AG08395 (cell line): Measurements from ENCODE around the gene CANT1.

Experiments
- DNase-seq: peaks from one replicate; pipeline ENCODE4 v3.0.0; 2012; ENCODE audit warnings: mixed read lengths, low spot score

CANT1 gene

GRCh38 chr17:79008666-79009387, 737 bp downstream of the CANT1 start:
- no peak for DNase-seq

- no peak for DNase-seq
Observed at GRCh38 chr17:79007504-79008381, 1.8 kb downstream of the CANT1 start.

GRCh38 chr17:79006794-79007503, 2.6 kb downstream of the CANT1 start:
- no peak for DNase-seq

GRCh38 chr17:79006046-79006445, 3.5 kb downstream of the CANT1 start:
- no peak for DNase-seq

GRCh38 chr17:79005063-79005861, 4.3 kb downstream of the CANT1 start:
- no peak for DNase-seq

GRCh38 chr17:79003661-79004411, 5.7 kb downstream of the CANT1 start:
- no peak for DNase-seq

GRCh38 chr17:79002796-79003593, 6.6 kb downstream of the CANT1 start:
- no peak for DNase-seq

GRCh38 chr17:79002291-79002690, 7.3 kb downstream of the CANT1 start:
- DNase-seq = no peak

GRCh38 chr17:79001190-79002020, 8.2 kb downstream of the CANT1 start:
- DNase-seq = no peak

- DNase-seq = no peak
Observed at GRCh38 chr17:79000396-79001189, 9.0 kb downstream of the CANT1 start.

- no peak for DNase-seq
Observed at GRCh38 chr17:78999947-79000395, 9.6 kb downstream of the CANT1 start.

GRCh38 chr17:78999056-78999768, 10.4 kb downstream of the CANT1 start:
- no peak for DNase-seq

- no peak for DNase-seq
Observed at GRCh38 chr17:78998311-78999055, 11.1 kb downstream of the CANT1 start.

GRCh38 chr17:78997881-78998280, 11.7 kb downstream of the CANT1 start:
- DNase-seq = no peak

GRCh38 chr17:78997231-78997741, 12.3 kb downstream of the CANT1 start:
- DNase-seq = no peak

- no peak for DNase-seq
Observed at GRCh38 chr17:78996781-78997201, 12.8 kb downstream of the CANT1 start.
